ENCODE data around the gene C16orf78.
"Not testable (repeated sequence)": the region's sequence is repeated elsewhere in the genome, so short reads cannot be mapped to it uniquely, and the experiment has no call there.

Gene C16orf78

DNA sequence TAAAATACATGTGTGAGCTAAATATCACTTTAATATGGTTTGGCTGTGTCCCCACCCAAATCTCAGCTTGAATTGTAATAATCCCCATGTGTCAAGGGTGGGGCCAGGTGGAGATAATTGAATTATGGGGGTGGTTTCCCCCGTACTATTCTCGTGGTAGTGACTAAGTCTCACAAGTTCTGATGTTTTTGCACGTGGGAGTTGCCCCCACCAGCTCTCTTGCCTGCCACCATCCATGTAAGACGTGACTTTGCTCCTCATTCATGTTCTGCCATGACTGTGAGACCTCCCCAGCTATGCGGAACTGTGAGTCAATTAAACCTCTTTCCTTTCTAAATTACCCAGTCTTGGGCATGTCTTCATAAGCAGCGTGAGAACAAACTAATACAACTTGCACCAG is 11.9 kb upstream of the C16orf78 start:
- no CpG with 5 or more reads among the region's 6 CpGs for WGBS (ENCODE audit: insufficient coverage, insufficient read length)
- not testable (repeated sequence) for H3K27me3 ChIP-seq (ENCODE audit: control insufficient read depth, insufficient read depth, low read length); H3K4me3 ChIP-seq (ENCODE audit: low read length); H3K36me3 ChIP-seq (ENCODE audit: control insufficient read depth, insufficient read depth, low read length); H3K9me3 ChIP-seq (ENCODE audit: control insufficient read depth, insufficient read depth, low read length); DNase-seq (ENCODE audit: low read depth, low spot score); H3K4me1 ChIP-seq (ENCODE audit: control insufficient read depth, insufficient read depth, low read length); H3K27ac ChIP-seq (ENCODE audit: low read length)

DNA sequence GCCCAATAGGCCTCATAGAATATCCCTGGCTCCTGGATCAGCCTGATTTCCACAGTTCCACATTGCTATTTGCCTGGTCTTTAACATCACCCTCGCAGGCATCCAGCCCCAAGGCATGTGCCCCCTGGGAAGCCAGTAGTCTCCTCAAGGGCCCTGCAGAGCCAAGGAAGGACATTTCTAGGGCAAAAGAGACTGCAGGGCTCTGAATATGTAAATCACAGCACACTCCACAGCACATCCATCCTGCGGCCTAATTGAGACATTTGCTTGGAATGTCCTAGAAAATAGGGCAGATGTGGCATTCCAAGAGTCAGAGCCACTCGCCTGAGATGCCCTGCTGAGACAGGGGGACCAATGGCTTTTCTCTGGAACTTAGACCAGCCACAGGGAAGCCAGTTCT is 11.4 kb upstream of the C16orf78 start:
- Histone ChIP-seq H3K36me3 (ENCODE audit: control insufficient read depth, insufficient read depth, low read length) (no peaks in the 10 kb centered on the region), H3K4me1 (ENCODE audit: control insufficient read depth, insufficient read depth, low read length) (peaks cover 5% of the 10 kb centered on the region; the same call in 1 of the 2 replicates), H3K27me3 (ENCODE audit: control insufficient read depth, insufficient read depth, low read length) (no peaks in the 10 kb centered on the region), H3K27ac (ENCODE audit: low read length) (no peak overlapping the region), H3K9me3 (ENCODE audit: control insufficient read depth, insufficient read depth, low read length) (no peaks in the 10 kb centered on the region), H3K4me3 (ENCODE audit: low read length) (no peak overlapping the region)
- no peak for DNase-seq (ENCODE audit: low read depth, low spot score)
- no CpG with 5 or more reads among the region's 3 CpGs for WGBS (ENCODE audit: insufficient coverage, insufficient read length)

DNA sequence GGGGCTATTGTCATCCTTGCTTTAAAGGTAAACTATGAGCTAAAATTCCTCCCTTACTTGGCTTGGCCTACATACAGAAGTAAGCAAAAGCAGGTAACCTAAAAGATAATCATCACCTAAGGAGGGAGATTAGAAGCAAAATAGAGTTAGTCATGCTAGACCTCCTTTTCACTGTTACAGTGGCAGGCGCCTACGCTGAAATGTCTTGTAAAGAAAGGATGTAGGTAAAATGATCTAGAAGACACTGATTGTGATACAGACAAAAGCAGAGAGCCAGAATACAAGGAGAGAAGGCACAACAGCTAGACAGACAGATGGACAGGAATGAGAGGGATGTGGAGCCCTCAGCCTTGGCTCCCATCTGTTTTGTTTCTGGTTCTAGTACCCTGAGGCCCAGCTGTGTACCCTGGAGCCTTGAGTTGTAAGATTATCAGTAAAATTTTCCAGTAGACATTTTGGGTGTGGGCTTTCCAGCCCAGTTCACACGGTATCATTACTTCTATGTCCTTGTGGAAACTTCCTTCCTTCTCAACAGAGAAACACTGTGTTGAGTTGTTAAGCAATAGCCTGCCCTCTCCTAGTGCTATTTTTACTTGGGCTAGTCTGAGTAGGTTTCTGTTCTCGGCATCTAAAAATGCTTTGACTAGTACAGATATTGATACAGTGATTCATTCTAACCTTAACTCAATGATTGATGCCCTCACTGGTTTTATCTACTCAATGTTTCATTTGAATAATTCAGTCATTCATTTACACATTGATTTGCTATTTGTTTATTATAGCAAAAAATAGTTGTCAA is 7.7 kb upstream of the C16orf78 start:
- peaks cover 6% of the 10 kb centered on the region; the same call in 1 of the 2 replicates for H3K4me1 ChIP-seq (ENCODE audit: control insufficient read depth, insufficient read depth, low read length)
- WGBS (ENCODE audit: insufficient coverage, insufficient read length): no CpG with 5 or more reads among the region's 4 CpGs
- no peaks in the 10 kb centered on the region for H3K36me3 ChIP-seq (ENCODE audit: control insufficient read depth, insufficient read depth, low read length)
- H3K9me3 ChIP-seq (ENCODE audit: control insufficient read depth, insufficient read depth, low read length): no peaks in the 10 kb centered on the region
- no peaks in the 10 kb centered on the region for H3K27me3 ChIP-seq (ENCODE audit: control insufficient read depth, insufficient read depth, low read length)
- no peak overlapping the region for H3K4me3 ChIP-seq (ENCODE audit: low read length)
- no peak overlapping the region for H3K27ac ChIP-seq (ENCODE audit: low read length)
- DNase-seq (ENCODE audit: low read depth, low spot score): no peak

DNA sequence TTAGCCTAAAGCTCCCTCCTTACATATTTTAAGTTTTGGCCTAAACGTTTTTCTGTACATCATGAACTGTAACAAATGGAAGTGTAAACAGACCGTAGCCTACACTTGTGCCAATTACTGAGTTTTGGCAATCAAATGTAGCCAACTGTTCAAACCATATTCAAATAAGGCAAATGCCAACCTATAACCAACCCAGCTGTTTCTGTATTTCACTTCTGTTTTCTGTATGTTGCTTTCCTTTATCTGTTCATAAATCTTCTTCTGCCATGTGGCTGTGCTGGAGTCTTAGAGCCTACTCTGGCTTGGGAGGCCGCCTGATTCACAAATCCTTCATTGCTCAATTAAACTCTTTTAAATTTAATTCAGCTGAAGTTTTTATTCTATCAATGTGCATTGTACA is 6.9 kb upstream of the C16orf78 start:
- DNase-seq (ENCODE audit: low read depth, low spot score): no peak
- Histone ChIP-seq H3K9me3 (ENCODE audit: control insufficient read depth, insufficient read depth, low read length) (no peaks in the 10 kb centered on the region), H3K27me3 (ENCODE audit: control insufficient read depth, insufficient read depth, low read length) (no peaks in the 10 kb centered on the region), H3K4me3 (ENCODE audit: low read length) (no peak overlapping the region), H3K36me3 (ENCODE audit: control insufficient read depth, insufficient read depth, low read length) (no peaks in the 10 kb centered on the region), H3K27ac (ENCODE audit: low read length) (no peak overlapping the region), H3K4me1 (ENCODE audit: control insufficient read depth, insufficient read depth, low read length) (peaks cover 6% of the 10 kb centered on the region; the same call in 1 of the 2 replicates)
- WGBS (ENCODE audit: insufficient coverage, insufficient read length): no CpG with 5 or more reads among the region's 3 CpGs

DNA sequence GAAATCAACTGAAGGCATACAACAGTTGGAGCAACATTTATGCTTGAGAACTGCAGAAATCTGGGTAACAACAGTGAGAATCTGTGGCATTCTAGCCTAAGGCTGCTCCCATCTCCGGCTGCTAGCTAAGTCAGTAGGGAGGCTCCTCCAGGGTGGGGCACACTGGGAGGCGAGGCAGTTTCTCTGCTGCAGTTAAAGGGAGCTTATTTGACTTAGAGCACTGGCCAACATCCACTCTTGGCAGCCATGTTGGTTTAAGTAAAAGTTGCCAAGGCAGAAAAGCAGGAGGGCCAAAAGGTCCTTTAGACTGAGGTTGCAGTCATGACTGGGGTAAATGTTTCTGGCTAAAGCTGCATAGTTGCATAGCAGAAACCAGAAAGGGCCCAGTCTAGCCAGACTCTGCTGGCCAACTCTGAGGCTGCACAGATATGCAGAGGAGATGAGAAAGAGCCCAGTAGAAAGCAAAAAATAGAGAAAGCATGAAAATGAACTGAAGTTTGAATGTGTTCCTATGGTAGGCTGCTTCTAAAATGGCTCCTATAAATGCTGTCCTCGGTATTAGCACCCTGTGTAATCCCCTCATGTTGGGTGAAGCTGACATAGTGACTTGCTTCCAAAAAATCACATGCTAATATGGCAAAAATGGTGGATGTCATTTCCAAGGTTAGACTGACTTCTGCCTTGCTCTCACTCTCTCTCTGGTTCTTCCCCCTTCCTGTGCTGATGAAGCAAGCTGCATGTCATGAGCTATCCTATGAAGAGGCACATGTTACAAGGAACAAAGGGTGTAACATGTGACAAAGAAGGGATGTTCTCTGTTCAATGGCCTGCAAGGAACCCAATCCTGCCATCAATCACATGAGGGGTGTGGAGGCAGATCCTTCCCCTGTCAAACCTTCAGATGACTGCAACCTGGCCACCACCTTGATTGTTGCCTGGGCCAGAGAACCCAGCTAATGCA is 3.7 kb upstream of the C16orf78 start:
- no peak overlapping the region for H3K27ac ChIP-seq (ENCODE audit: low read length)
- H3K4me3 ChIP-seq (ENCODE audit: low read length): no peak overlapping the region
- peaks cover 7% of the 10 kb centered on the region for H3K4me1 ChIP-seq (ENCODE audit: control insufficient read depth, insufficient read depth, low read length)
- no peaks in the 10 kb centered on the region; the same call in 1 of the 2 replicates for H3K27me3 ChIP-seq (ENCODE audit: control insufficient read depth, insufficient read depth, low read length)
- DNase-seq (ENCODE audit: low read depth, low spot score): no peak
- H3K9me3 ChIP-seq (ENCODE audit: control insufficient read depth, insufficient read depth, low read length): no peaks in the 10 kb centered on the region
- no CpG with 5 or more reads among the region's 3 CpGs for WGBS (ENCODE audit: insufficient coverage, insufficient read length)
- no peaks in the 10 kb centered on the region for H3K36me3 ChIP-seq (ENCODE audit: control insufficient read depth, insufficient read depth, low read length)

DNA sequence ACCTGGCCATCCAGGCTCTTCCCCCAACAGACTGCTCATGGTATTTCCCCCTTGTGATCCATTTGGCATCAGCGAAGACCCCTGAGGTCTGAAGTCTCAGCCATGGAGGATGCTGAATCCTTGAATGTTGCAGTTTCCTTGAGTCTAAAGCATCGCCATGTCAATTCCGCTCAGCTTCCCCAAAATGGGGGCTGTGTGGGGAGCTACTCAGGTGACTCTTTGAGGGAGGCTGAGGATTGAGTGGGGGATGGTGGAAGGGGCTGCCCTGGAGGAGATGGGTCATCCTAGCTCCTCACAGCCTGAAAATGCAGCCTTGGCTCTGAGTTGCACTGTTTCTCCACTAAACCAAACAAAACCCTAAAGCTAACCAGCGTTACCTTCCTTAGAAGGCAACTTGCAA is 2.6 kb downstream of the C16orf78 start:
- no peaks in the 10 kb centered on the region for H3K36me3 ChIP-seq (ENCODE audit: control insufficient read depth, insufficient read depth, low read length)
- no CpG with 5 or more reads among the region's 4 CpGs for WGBS (ENCODE audit: insufficient coverage, insufficient read length)
- no peaks in the 10 kb centered on the region; the same call in 1 of the 2 replicates for H3K27me3 ChIP-seq (ENCODE audit: control insufficient read depth, insufficient read depth, low read length)
- H3K9me3 ChIP-seq (ENCODE audit: control insufficient read depth, insufficient read depth, low read length): no peaks in the 10 kb centered on the region
- no peak overlapping the region for H3K27ac ChIP-seq (ENCODE audit: low read length)
- H3K4me1 ChIP-seq (ENCODE audit: control insufficient read depth, insufficient read depth, low read length): peaks cover 3% of the 10 kb centered on the region; the same call in 1 of the 2 replicates
- H3K4me3 ChIP-seq (ENCODE audit: low read length): no peak overlapping the region
- no peak for DNase-seq (ENCODE audit: low read depth, low spot score)

DNA sequence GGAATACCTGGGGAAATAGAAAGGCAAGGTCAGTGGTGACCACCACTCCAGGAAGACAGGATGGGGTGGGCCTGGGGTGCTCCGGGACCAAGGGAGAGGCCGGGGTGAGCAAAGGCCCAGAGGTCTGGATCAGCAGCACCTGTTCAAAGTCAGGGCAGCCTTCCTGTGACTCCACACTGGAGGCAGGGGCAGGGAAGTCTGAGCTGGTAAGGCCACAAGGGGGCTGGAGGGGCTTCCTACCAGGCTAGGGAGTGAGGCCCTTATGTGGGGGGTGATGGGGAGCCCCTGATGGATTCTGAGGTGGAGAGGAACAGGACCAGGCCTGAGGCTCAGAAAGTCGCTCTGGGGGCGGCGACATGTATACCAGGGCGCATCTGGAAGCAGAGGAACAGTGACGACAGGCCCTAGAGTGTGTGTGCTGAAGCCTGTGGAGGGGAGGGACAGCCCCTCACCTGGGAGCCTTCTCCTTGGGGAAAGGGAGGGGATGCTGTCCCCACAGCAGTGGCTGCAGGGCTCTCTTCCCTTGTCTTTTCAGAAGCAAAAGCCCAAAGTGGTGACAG is 3.7 kb downstream of the C16orf78 start:
- peaks cover 3% of the 10 kb centered on the region; the same call in 1 of the 2 replicates for H3K4me1 ChIP-seq (ENCODE audit: control insufficient read depth, insufficient read depth, low read length)
- no CpG with 5 or more reads among the region's 7 CpGs for WGBS (ENCODE audit: insufficient coverage, insufficient read length)
- H3K27me3 ChIP-seq (ENCODE audit: control insufficient read depth, insufficient read depth, low read length): no peaks in the 10 kb centered on the region; the same call in 1 of the 2 replicates
- H3K4me3 ChIP-seq (ENCODE audit: low read length): no peak overlapping the region
- no peak for DNase-seq (ENCODE audit: low read depth, low spot score)
- H3K27ac ChIP-seq (ENCODE audit: low read length): no peak overlapping the region
- no peaks in the 10 kb centered on the region for H3K9me3 ChIP-seq (ENCODE audit: control insufficient read depth, insufficient read depth, low read length)
- no peaks in the 10 kb centered on the region for H3K36me3 ChIP-seq (ENCODE audit: control insufficient read depth, insufficient read depth, low read length)

DNA sequence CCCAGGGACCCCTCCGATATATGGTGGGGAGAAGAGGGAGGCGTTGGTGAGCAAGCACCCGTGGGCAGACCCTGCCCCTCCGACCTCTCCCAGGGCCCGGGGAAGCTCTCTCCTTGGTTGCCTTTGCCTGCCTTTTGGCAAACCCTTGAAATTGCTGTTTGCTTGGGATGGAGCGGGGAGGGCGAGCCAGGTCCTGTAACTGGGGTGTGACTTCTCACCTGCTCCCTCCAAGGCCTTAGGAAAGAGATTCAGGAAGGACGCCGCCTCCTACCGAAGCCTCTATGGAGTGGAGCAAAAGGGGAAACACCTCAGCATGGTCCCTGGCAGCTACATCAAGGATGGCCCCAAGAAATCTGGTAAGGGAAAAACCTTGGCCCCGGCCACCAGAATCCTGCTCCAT is 4.6 kb downstream of the C16orf78 start:
- H3K4me3 ChIP-seq (ENCODE audit: low read length): no peak overlapping the region
- H3K36me3 ChIP-seq (ENCODE audit: control insufficient read depth, insufficient read depth, low read length): no peaks in the 10 kb centered on the region
- DNase-seq (ENCODE audit: low read depth, low spot score): no peak
- H3K9me3 ChIP-seq (ENCODE audit: control insufficient read depth, insufficient read depth, low read length): no peaks in the 10 kb centered on the region
- no peaks in the 10 kb centered on the region; the same call in 1 of the 2 replicates for H3K27me3 ChIP-seq (ENCODE audit: control insufficient read depth, insufficient read depth, low read length)
- peaks cover 3% of the 10 kb centered on the region; the same call in 1 of the 2 replicates for H3K4me1 ChIP-seq (ENCODE audit: control insufficient read depth, insufficient read depth, low read length)
- WGBS (ENCODE audit: insufficient coverage, insufficient read length): no CpG with 5 or more reads among the region's 11 CpGs
- H3K27ac ChIP-seq (ENCODE audit: low read length): no peak overlapping the region

DNA sequence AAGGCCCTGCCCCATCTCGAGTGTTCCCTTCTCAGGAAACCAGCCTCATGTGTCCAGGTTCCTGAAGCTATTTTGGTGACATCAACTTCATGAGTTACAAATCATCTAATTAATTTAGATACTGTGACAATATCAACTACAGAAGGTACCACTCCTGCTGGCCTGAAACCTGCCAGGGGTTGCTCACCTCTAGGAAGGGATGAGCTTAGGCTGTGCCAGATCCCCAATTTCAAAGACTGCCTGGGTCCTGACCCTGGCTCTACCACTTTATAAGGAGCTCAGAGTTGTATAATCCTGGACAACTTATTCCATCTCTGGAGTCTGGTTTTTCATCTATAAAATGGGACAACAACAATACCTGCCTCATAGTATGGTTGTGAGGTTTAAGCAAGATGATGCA is 5.2 kb downstream of the C16orf78 start:
- H3K27me3 ChIP-seq (ENCODE audit: control insufficient read depth, insufficient read depth, low read length): no peaks in the 10 kb centered on the region; the same call in 1 of the 2 replicates
- 0 out of 2 replicates have a peak, but pooled peaks cover 2% of the 10 kb centered on the region for H3K4me1 ChIP-seq (ENCODE audit: control insufficient read depth, insufficient read depth, low read length)
- DNase-seq (ENCODE audit: low read depth, low spot score): no peak
- H3K36me3 ChIP-seq (ENCODE audit: control insufficient read depth, insufficient read depth, low read length): no peaks in the 10 kb centered on the region
- no peak overlapping the region for H3K27ac ChIP-seq (ENCODE audit: low read length)
- H3K9me3 ChIP-seq (ENCODE audit: control insufficient read depth, insufficient read depth, low read length): no peaks in the 10 kb centered on the region
- no peak overlapping the region for H3K4me3 ChIP-seq (ENCODE audit: low read length)
- no CpG with 5 or more reads among the region's 1 CpG for WGBS (ENCODE audit: insufficient coverage, insufficient read length)

DNA sequence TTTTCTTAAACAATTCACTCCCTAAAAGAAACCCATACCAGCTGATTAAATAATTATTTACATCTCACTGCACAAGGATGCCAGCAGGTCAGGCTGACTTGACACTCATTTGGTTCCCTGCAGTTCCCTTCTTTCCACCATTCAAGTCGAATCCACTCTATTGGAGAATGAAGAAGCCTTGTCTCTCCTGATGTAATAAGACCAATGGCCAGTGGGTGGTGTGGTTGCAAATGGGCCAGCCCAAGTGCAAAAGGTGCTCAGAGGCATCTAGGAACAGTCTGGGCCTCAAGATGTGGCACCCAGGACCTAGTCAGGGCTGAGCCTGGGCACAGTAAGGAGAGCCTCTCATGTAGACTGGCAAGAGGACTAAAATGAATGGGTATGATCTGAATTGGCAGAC is 9.3 kb downstream of the C16orf78 start:
- Histone ChIP-seq H3K9me3 (ENCODE audit: control insufficient read depth, insufficient read depth, low read length) (no peaks in the 10 kb centered on the region), H3K36me3 (ENCODE audit: control insufficient read depth, insufficient read depth, low read length) (no peaks in the 10 kb centered on the region), H3K27me3 (ENCODE audit: control insufficient read depth, insufficient read depth, low read length) (no peaks in the 10 kb centered on the region), H3K4me1 (ENCODE audit: control insufficient read depth, insufficient read depth, low read length) (no peaks in the 10 kb centered on the region), H3K4me3 (ENCODE audit: low read length) (no peak overlapping the region), H3K27ac (ENCODE audit: low read length) (no peak overlapping the region)
- DNase-seq (ENCODE audit: low read depth, low spot score): peak; percentile 50
- no CpG with 5 or more reads among the region's 1 CpG for WGBS (ENCODE audit: insufficient coverage, insufficient read length)

Measured in iPS DF 6.9 (cell line).